SK-N-SH treated with all-trans-retinoic acid at 6 μM for 48 hours (cell line): ENCODE data around the gene JKAMP.

Experiments
- ATAC-seq: fragments of 200-7000 bp; cut with Tn5 transposase; 3 replicates; pipeline ENCODE4 v1.9.1; 2020; ENCODE audit warnings: mild to moderate bottlenecking, moderate library complexity
- ARNTL ChIP-seq: fragments of 450-650 bp; formaldehyde crosslinking; IDR thresholded peaks from 2 replicates; pipeline ENCODE4 v1.5.0; 2020; ENCODE audit warnings: low read depth, mild to moderate bottlenecking, moderate library complexity, borderline replicate concordance
- BACH2 ChIP-seq: fragments of 250-450 bp; sonication (Bioruptor Pico); IDR thresholded peaks from 2 replicates; pipeline ENCODE4 v1.9.0; 2021; ENCODE audit warnings: mild to moderate bottlenecking, borderline replicate concordance
- CREB5 ChIP-seq: fragments of 250-450 bp; sonication (Bioruptor Pico); IDR thresholded peaks from 2 replicates; pipeline ENCODE4 v1.5.1; 2020; ENCODE audit warnings: low read depth, mild to moderate bottlenecking, moderate library complexity
- CSRNP3 ChIP-seq: fragments of 250-450 bp; sonication (Bioruptor Pico); IDR thresholded peaks from 2 replicates; pipeline ENCODE4 v1.5.1; 2021; ENCODE audit warnings: mild to moderate bottlenecking, moderate library complexity
- ESRRG ChIP-seq: fragments of 250-450 bp; sonication (Bioruptor Pico); IDR thresholded peaks from 2 replicates; pipeline ENCODE4 v1.6.1; 2021; ENCODE audit warnings: mild to moderate bottlenecking
- GLIS3 ChIP-seq: fragments of 250-450 bp; sonication (Bioruptor Pico); IDR thresholded peaks from 2 replicates; pipeline ENCODE4 v1.5.0; 2020; ENCODE audit warnings: mild to moderate bottlenecking, moderate library complexity
- ISL1 ChIP-seq: fragments of 250-450 bp; sonication (Bioruptor Pico); IDR thresholded peaks from 2 replicates; pipeline ENCODE4 v2.1.2; 2022; ENCODE audit warnings: mild to moderate bottlenecking, moderate library complexity
- PATZ1 ChIP-seq: fragments of 250-450 bp; sonication (Bioruptor Pico); IDR thresholded peaks from 2 replicates; pipeline ENCODE4 v1.8.0; 2020; ENCODE audit warnings: mild to moderate bottlenecking, moderate library complexity, borderline replicate concordance
- POU6F1 ChIP-seq: fragments of 250-450 bp; sonication (Bioruptor Pico); IDR thresholded peaks from 2 replicates; pipeline ENCODE4 v1.8.0; 2021; ENCODE audit warnings: low read depth, mild to moderate bottlenecking, moderate library complexity, borderline replicate concordance
- RARB ChIP-seq: fragments of 250-450 bp; sonication (Bioruptor Pico); IDR thresholded peaks from 2 replicates; pipeline ENCODE4 v1.8.0; 2021; ENCODE audit warnings: mild to moderate bottlenecking, moderate library complexity
- SNAI2 ChIP-seq: fragments of 250-450 bp; sonication (Bioruptor Pico); IDR thresholded peaks from 2 replicates; pipeline ENCODE4 v1.5.0; 2020; ENCODE audit warnings: mild to moderate bottlenecking, moderate library complexity
- TCF4 ChIP-seq: fragments of 250-450 bp; sonication (Bioruptor Pico); IDR thresholded peaks from 2 replicates; pipeline ENCODE4 v1.8.0; 2021; ENCODE audit warnings: mild to moderate bottlenecking, moderate library complexity, borderline replicate concordance
- TOX ChIP-seq: fragments of 250-450 bp; sonication (Bioruptor Pico); IDR thresholded peaks from 2 replicates; pipeline ENCODE4 v1.8.0; 2021; ENCODE audit warnings: mild to moderate bottlenecking, moderate library complexity, borderline replicate concordance
- TSHZ2 ChIP-seq: fragments of 250-450 bp; sonication (Bioruptor Pico); IDR thresholded peaks from 2 replicates; pipeline ENCODE4 v1.5.0; 2020; ENCODE audit warnings: mild to moderate bottlenecking, moderate library complexity
- ZC3H10 ChIP-seq: fragments of 250-450 bp; sonication (Bioruptor Pico); IDR thresholded peaks from 2 replicates; pipeline ENCODE4 v1.5.1; 2021; ENCODE audit warnings: mild to moderate bottlenecking, moderate library complexity
- ZFP30 ChIP-seq: fragments of 450-650 bp; formaldehyde crosslinking; IDR thresholded peaks from 2 replicates; pipeline ENCODE4 v1.5.0; 2022; ENCODE audit warnings: mild to moderate bottlenecking, moderate library complexity
- ZNF565 ChIP-seq: fragments of 450-650 bp; formaldehyde crosslinking; conservative IDR thresholded peaks from 2 replicates; pipeline ENCODE4 v1.5.0; 2020; ENCODE audit warnings: low read depth, mild to moderate bottlenecking, moderate library complexity
- ZNF70 ChIP-seq: fragments of 450-650 bp; formaldehyde crosslinking; IDR thresholded peaks from 2 replicates; pipeline ENCODE4 v1.5.0; 2020; ENCODE audit warnings: mild to moderate bottlenecking, moderate library complexity
- ZNF8 ChIP-seq: fragments of 450-650 bp; formaldehyde crosslinking; IDR thresholded peaks from 2 replicates; pipeline ENCODE4 v1.5.0; 2020; ENCODE audit warnings: mild to moderate bottlenecking, moderate library complexity

The JKAMP gene

GRCh38 chr14:59474172-59474571 lies 10.1 kb upstream of the JKAMP start (continued):
- TF ChIP-seq POU6F1 (CRISPR knock-in tag) (no peak), TSHZ2 (no peak)

GRCh38 chr14:59475709-59476108 lies 8.6 kb upstream of the JKAMP start:
- no peak for ATAC-seq
- TF ChIP-seq ESRRG (CRISPR knock-in tag) = no peak
- TF ChIP-seq TCF4 (CRISPR knock-in tag) = no peak
- TF ChIP-seq GLIS3 = no peak
- TF ChIP-seq ZNF70 = no peak
- TF ChIP-seq RARB = no peak
- TF ChIP-seq ZNF565 = no peak
- no peak for TF ChIP-seq BACH2 (CRISPR knock-in tag)
- no peak for TF ChIP-seq ISL1 (CRISPR knock-in tag)
- no peak for TF ChIP-seq POU6F1 (CRISPR knock-in tag)
- TF ChIP-seq ARNTL (CRISPR knock-in tag) = no peak
- no peak for TF ChIP-seq TSHZ2
- no peak for TF ChIP-seq ZFP30
- TF ChIP-seq TOX (CRISPR knock-in tag) = no peak
- no peak for TF ChIP-seq CREB5 (CRISPR knock-in tag)
- TF ChIP-seq CSRNP3 = no peak
- TF ChIP-seq SNAI2 = no peak
- TF ChIP-seq ZC3H10 (CRISPR knock-in tag) = no peak
- TF ChIP-seq PATZ1 (CRISPR knock-in tag) = no peak
- no peak for TF ChIP-seq ZNF8 (CRISPR knock-in tag)
